HG02970 (cell line): ENCODE measurements around the gene ICA1.

ENCODE experiments used
- ATAC-seq: cut with Tn5 transposase; IDR thresholded peaks from one replicate; pipeline ENCODE4 v1.9.1; 2021; ENCODE audit warnings: mild to moderate bottlenecking, moderate library complexity, moderate number of reproducible peaks; ENCODE audit not compliant: unreplicated experiment, low FRiP score

The ICA1 gene

GRCh38 chr7:8228766-8229674 lies 32.9 kb downstream of the ICA1 start:
- no peak for ATAC-seq

DNA sequence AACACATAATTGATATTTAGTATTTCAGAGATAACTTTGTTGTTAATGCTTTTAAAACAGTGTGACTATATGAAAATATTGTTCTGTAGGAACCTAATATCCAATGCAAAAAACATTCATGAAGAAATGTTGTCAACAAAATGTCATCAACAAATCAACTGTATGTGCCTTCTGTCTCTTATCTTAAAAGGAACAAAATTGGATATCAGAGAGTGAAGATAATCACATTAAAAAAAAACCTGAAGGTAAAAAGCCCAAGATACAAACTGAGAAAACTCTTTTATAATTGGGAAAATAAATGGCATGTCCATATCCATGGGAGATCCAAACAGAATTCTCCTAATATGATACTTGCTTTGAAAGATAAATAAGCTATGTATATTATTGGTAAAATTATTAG lies 33.9 kb downstream of the ICA1 start:
- ATAC-seq, result no peak

DNA sequence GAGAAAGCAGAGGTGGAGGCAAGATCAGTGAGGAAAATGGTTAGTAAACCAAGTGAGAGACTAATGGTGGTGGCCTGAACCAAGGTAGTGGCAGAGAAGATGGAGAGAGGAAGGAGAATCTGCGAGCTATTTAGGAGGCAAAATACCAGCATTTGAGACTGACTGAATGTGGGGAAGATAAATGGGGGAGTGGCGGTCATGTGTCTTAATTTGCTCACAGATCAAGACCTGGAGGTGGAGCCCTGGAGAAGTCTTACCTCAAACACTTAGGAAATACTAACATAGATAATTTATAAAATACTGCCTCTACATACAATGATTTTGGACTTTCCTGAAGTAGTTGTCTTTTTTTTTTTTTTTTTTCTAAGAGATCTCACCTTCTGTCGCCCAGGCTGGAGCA lies 34.7 kb downstream of the ICA1 start:
- no peak for ATAC-seq

DNA sequence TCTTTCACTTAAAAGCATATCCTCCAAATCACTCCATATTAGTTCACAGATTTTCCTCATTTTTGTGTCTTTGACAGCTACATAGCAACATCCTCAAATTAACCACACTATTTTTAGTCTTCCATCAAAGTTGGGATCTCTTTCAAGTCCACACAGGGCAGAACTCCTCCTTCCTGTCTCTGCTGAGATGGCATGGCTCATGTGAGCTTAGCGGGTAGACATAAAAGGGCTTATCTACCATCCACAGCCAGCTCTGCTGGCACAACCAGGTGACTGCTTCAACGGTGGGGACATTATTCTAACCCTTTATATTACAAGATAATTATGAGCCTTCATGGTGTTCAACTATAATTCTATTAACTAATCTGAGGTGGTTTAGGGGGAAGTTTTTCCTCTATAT lies 35.5 kb downstream of the ICA1 start:
- ATAC-seq, result no peak

DNA sequence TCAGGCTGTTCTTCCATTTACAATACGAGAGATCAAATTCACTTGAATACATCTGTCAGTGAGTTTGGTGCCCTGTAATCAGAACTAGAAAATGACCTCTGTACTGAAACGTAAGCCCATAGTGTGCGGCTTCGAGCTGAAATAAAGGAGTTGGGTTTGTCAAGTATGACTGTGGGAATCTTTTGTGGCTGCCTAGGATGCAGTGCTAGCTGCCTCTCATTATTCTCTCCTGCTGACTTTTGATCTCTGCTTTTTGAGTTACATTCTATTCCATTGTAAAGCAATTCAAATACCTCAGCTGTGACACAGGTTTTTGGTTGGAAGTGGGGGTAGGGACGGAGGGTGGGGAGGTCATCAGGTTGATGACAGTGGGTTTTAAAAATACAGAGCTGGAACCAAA lies 40.4 kb downstream of the ICA1 start:
- no peak for ATAC-seq

GRCh38 chr7:8221101-8221495 lies 40.9 kb downstream of the ICA1 start:
- no peak for ATAC-seq

GRCh38 chr7:8220376-8221100 lies 41.4 kb downstream of the ICA1 start:
- ATAC-seq, result no peak

DNA sequence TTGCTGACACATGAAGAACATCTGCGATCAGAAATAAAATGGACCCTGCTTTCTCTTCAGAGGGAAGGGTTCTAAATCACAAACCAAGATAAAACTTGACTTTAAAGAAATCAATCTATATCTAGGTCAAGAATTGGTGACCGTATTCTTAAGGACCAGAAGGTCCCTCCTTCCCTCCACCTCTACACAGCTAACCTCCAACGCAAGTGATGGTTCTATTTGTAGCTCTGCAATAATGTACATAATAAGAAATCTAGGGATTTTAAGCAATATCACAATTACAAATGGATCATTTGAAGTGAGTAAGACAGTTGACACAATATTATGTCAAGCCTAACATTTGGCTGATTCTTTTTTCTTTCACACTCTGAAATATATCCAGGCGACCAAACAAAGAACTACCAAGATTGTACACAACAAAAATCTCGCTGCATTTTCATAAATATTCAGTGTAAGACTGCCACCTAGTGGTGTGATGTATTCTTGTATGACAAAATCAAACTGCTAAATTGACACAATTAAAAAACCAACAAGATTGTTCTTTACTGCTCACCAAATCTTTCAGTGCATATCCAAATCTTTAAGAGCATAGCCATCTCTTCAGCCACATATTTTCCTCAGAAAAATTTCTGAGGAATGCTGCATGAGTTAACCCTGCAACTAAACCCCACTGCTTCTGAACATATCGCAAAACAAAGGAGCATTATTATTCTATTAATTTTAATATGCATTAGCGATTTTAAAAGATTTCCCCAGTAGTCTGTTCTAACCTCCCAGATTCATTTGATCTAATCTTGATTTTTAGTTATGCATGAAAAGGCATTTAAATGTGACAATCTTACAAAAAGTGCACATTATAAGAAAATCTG lies 44.5 kb downstream of the ICA1 start:
- ATAC-seq, result no peak

- ATAC-seq, result no peak
These were observed 45.7 kb downstream of the ICA1 start for GRCh38 chr7:8216334-8216690.

GRCh38 chr7:8215648-8216333 lies 46.2 kb downstream of the ICA1 start:
- ATAC-seq, result no peak

DNA sequence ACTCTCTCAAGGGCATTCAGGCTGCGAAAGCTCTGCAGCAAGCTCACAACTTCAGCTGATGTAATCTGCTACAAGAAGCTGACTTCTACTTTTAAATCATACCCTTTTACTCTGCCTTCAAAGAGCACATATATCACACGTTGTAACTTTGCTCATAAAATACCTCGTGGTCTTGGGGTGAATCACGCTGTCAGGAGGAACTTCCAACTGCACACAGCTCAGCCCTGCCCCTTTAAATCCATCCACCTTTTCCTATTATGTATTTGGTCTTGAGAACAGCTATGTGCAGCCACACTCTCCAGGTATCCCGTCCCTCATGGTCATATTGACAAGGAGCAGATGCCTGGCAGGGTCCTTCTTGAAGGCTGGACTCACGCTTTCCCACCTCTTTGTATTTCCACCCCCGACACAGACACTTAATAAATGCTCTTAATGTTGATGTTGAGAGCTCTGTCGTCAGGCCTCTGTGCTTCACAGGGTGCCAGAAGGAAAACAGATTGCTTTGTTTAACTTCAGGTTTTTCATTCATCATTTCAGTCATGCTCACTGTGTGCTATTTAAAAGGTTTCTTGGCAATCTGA lies 47.6 kb downstream of the ICA1 start:
- no peak for ATAC-seq

- no peak for ATAC-seq
These were observed 48.6 kb downstream of the ICA1 start for GRCh38 chr7:8213381-8213780.

- no peak for ATAC-seq
These were observed 49.3 kb downstream of the ICA1 start for GRCh38 chr7:8212638-8213037.

DNA sequence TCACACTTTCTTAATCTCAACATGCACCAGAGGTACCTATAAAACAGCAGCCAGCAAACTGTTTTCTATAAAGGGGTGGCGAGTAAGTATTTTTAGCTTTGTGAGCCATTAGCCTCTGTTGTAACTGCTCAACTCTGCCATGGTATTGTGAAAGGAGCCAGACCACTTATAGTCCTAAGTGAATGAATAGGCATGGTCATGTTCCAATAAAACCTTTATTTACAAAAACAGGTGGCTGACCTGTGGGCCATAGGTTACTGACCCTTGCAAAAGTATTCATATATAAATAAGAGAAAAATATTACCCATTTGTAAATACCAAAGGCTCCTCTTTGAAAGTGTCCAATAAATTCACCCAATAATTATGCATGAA lies 50.3 kb downstream of the ICA1 start:
- ATAC-seq, result no peak

- ATAC-seq, result no peak
These were observed 50.9 kb downstream of the ICA1 start for GRCh38 chr7:8210845-8211724.

DNA sequence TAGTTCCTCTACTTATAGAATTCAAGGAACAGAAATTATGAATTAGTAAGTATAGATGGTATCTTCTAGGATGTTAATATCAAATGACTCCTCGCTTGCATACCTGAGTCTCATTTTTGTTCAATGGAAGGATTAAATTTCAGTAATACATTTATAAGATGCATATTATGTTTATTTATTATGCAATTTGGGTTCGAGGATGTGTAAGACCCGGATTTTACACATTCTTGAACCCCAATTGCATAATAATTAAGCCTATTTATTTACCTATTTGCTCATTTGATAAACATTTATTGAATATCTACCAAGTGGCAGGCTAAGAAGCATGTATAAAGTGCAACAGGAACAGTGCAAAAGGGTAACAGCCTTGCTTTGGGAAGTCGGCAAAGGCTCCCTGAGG lies 52.6 kb downstream of the ICA1 start:
- no peak for ATAC-seq

GRCh38 chr7:8208816-8209215 lies 53.2 kb downstream of the ICA1 start:
- ATAC-seq, result no peak

DNA sequence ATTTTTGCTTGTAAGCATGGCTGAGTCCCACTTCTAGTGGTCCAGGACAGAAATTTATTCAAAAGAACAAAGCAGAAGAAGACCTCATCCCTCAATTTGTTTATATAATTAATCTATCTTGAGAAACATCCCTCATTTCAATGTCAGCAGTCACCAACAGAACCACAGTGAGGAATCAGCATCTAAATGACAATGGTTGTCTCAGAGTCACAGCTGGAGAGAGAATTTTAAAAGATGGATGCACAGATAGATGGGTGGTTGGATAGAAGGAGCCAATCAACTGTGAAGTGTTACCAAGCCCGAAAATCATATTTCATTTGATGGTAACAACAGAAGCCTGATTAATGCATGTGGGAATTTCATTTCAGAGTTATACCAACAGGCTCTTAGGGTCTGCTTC lies 55.0 kb downstream of the ICA1 start:
- ATAC-seq, result no peak

- no peak for ATAC-seq
These were observed 56.4 kb downstream of the ICA1 start for GRCh38 chr7:8205537-8205936.
